ENCODE measurements around the gene EXO5. TPM values are rescaled to one million over a fixed set of nuclear protein-coding genes. Genes with fewer than 3 reads are reported as not detected.

The EXO5 gene
- total and polyA plus RNA-seq, 2 of the 8 experiments (the other 6 are each of a cell fraction or from before 2014, with no cell fraction given), result 4.4 to 8.5 TPM

GRCh38 chr1:40476924-40477677, 31.5 kb upstream of the EXO5 start, which contains the start of gene ZFP69 (continued):
- TF ChIP-seq, protein P1, sequence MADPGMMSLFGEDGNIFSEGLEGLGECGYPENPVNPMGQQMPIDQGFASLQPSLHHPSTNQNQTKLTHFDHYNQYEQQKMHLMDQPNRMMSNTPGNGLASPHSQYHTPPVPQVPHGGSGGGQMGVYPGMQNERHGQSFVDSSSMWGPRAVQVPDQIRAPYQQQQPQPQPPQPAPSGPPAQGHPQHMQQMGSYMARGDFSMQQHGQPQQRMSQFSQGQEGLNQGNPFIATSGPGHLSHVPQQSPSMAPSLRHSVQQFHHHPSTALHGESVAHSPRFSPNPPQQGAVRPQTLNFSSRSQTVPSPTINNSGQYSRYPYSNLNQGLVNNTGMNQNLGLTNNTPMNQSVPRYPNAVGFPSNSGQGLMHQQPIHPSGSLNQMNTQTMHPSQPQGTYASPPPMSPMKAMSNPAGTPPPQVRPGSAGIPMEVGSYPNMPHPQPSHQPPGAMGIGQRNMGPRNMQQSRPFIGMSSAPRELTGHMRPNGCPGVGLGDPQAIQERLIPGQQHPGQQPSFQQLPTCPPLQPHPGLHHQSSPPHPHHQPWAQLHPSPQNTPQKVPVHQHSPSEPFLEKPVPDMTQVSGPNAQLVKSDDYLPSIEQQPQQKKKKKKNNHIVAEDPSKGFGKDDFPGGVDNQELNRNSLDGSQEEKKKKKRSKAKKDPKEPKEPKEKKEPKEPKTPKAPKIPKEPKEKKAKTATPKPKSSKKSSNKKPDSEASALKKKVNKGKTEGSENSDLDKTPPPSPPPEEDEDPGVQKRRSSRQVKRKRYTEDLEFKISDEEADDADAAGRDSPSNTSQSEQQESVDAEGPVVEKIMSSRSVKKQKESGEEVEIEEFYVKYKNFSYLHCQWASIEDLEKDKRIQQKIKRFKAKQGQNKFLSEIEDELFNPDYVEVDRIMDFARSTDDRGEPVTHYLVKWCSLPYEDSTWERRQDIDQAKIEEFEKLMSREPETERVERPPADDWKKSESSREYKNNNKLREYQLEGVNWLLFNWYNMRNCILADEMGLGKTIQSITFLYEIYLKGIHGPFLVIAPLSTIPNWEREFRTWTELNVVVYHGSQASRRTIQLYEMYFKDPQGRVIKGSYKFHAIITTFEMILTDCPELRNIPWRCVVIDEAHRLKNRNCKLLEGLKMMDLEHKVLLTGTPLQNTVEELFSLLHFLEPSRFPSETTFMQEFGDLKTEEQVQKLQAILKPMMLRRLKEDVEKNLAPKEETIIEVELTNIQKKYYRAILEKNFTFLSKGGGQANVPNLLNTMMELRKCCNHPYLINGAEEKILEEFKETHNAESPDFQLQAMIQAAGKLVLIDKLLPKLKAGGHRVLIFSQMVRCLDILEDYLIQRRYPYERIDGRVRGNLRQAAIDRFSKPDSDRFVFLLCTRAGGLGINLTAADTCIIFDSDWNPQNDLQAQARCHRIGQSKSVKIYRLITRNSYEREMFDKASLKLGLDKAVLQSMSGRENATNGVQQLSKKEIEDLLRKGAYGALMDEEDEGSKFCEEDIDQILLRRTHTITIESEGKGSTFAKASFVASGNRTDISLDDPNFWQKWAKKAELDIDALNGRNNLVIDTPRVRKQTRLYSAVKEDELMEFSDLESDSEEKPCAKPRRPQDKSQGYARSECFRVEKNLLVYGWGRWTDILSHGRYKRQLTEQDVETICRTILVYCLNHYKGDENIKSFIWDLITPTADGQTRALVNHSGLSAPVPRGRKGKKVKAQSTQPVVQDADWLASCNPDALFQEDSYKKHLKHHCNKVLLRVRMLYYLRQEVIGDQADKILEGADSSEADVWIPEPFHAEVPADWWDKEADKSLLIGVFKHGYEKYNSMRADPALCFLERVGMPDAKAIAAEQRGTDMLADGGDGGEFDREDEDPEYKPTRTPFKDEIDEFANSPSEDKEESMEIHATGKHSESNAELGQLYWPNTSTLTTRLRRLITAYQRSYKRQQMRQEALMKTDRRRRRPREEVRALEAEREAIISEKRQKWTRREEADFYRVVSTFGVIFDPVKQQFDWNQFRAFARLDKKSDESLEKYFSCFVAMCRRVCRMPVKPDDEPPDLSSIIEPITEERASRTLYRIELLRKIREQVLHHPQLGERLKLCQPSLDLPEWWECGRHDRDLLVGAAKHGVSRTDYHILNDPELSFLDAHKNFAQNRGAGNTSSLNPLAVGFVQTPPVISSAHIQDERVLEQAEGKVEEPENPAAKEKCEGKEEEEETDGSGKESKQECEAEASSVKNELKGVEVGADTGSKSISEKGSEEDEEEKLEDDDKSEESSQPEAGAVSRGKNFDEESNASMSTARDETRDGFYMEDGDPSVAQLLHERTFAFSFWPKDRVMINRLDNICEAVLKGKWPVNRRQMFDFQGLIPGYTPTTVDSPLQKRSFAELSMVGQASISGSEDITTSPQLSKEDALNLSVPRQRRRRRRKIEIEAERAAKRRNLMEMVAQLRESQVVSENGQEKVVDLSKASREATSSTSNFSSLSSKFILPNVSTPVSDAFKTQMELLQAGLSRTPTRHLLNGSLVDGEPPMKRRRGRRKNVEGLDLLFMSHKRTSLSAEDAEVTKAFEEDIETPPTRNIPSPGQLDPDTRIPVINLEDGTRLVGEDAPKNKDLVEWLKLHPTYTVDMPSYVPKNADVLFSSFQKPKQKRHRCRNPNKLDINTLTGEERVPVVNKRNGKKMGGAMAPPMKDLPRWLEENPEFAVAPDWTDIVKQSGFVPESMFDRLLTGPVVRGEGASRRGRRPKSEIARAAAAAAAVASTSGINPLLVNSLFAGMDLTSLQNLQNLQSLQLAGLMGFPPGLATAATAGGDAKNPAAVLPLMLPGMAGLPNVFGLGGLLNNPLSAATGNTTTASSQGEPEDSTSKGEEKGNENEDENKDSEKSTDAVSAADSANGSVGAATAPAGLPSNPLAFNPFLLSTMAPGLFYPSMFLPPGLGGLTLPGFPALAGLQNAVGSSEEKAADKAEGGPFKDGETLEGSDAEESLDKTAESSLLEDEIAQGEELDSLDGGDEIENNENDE (IDR thresholded peaks at IDR 0.05; ENCODE audit: insufficient replicate concordance, low read length), result no peak
- TF ChIP-seq SRF (IDR thresholded peaks at IDR 0.05; ENCODE audit: low read depth, low read length), result no peak
- TF ChIP-seq ASH2L (IDR thresholded peaks at IDR 0.05; ENCODE audit: low read length), result peak; percentile 93
- no peak for TF ChIP-seq NANOG (IDR thresholded peaks at IDR 0.05; ENCODE audit: insufficient read depth, low read depth, low read length, poor library complexity, severe bottlenecking)
- peak; percentile 79 for TF ChIP-seq PHF8 (conservative IDR thresholded peaks at IDR 0.05; ENCODE audit: low read depth, low read length)
- TF ChIP-seq EGR1 (IDR thresholded peaks at IDR 0.05; ENCODE audit: borderline replicate concordance, low read depth, low read length), result peak; percentile 47; the same call in 1 of the 2 replicates
- TF ChIP-seq, protein P2, sequence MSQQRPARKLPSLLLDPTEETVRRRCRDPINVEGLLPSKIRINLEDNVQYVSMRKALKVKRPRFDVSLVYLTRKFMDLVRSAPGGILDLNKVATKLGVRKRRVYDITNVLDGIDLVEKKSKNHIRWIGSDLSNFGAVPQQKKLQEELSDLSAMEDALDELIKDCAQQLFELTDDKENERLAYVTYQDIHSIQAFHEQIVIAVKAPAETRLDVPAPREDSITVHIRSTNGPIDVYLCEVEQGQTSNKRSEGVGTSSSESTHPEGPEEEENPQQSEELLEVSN (IDR thresholded peaks at IDR 0.05), result 0 out of 2 replicates have a peak, but pooled peaks have one; percentile 29
- TF ChIP-seq SIN3A (conservative IDR thresholded peaks at IDR 0.05 in 1 of 2, IDR thresholded peaks at IDR 0.05 in 1 of 2; ENCODE audit: low read depth in 1 of 2, low read length in 2 of 2), result peak; percentile 40 to 47; a peak in 1 of 4 replicates
